DMS 273 (cell line): ENCODE results near the gene RNMT.
"Not testable (repeated sequence)": the region's sequence is repeated elsewhere in the genome, so short reads cannot be mapped to it uniquely, and the experiment has no call there.

Experiments used
- DNase-seq: peaks from one replicate; lab custom pipeline; 2025; ENCODE audit not compliant: unreplicated experiment; lab: John Stamatoyannopoulos, UW

The RNMT gene

GRCh38 chr18:13726232-13726971 is at the start of gene RNMT, which contains the start of gene FAM210A:
TSS of gene RNMT (plus strand) at chr18:13726673. CDS start at chr18:13731518, 4,845 bp downstream.
TSS of gene FAM210A (minus strand) at chr18:13726558. CDS start at chr18:13682077, 44,481 bp downstream.
- peak; percentile 99 for DNase-seq

GRCh38 chr18:13677350-13677749 is 49.1 kb upstream of the RNMT start:
- DNase-seq = not testable (repeated sequence)

GRCh38 chr18:13680612-13681011 is 45.9 kb upstream of the RNMT start:
- DNase-seq = peak; percentile 51

GRCh38 chr18:13681701-13682100 is 44.8 kb upstream of the RNMT start:
- no peak for DNase-seq

GRCh38 chr18:13684546-13684945 is 41.9 kb upstream of the RNMT start:
- no peak for DNase-seq

GRCh38 chr18:13688191-13689136 is 38.0 kb upstream of the RNMT start:
- DNase-seq = no peak

GRCh38 chr18:13690060-13690459 is 36.4 kb upstream of the RNMT start:
- not testable (repeated sequence) for DNase-seq

- not testable (repeated sequence) for DNase-seq
These were observed 31.1 kb upstream of the RNMT start for GRCh38 chr18:13695337-13695736.

- DNase-seq = no peak
These were observed 29.5 kb upstream of the RNMT start for GRCh38 chr18:13696961-13697360.

GRCh38 chr18:13700153-13700552 is 26.3 kb upstream of the RNMT start:
- DNase-seq = no peak

GRCh38 chr18:13703899-13704298 is 22.6 kb upstream of the RNMT start:
- DNase-seq = peak; percentile 40

GRCh38 chr18:13710414-13710831 is 16.1 kb upstream of the RNMT start:
- DNase-seq = no peak

- no peak for DNase-seq
These were observed 13.9 kb upstream of the RNMT start for GRCh38 chr18:13712400-13713131.

- DNase-seq = no peak
These were observed 12.9 kb upstream of the RNMT start for GRCh38 chr18:13713455-13714055.

- DNase-seq = no peak
These were observed 11.1 kb upstream of the RNMT start for GRCh38 chr18:13715330-13715729.

GRCh38 chr18:13716916-13717315 is 9.6 kb upstream of the RNMT start:
- DNase-seq = no peak

- no peak for DNase-seq
These were observed 6.3 kb upstream of the RNMT start for GRCh38 chr18:13720123-13720522.

GRCh38 chr18:13720847-13721246 is 5.6 kb upstream of the RNMT start:
- no peak for DNase-seq

GRCh38 chr18:13725566-13726231 is 774 bp upstream of the RNMT start:
- no peak for DNase-seq

- DNase-seq = peak; percentile 81
These were observed 479 bp downstream of the RNMT start for GRCh38 chr18:13726972-13727331.
